GM12878 (cell line): ENCODE measurements around the gene COPZ1. TPM values are rescaled to one million over a fixed set of nuclear protein-coding genes. Genes with fewer than 3 reads are reported as not detected.
A peak's percentile ranks its signal among the peaks of the same experiment; 100 is the strongest.

ENCODE experiments used
- ATAC-seq: fragments of 200-7000 bp; cut with Tn5 transposase; 3 replicates; pipeline ENCODE4 v1.9.1; 2020; ENCODE audit warnings: mild to moderate bottlenecking, moderate library complexity
- BruUV-seq: library from RNA; stranded (reverse); fragments of 400-500 nt; replicated peaks from 2 replicates; lab custom pipeline; 2021; lab: Mats Ljungman, UMichigan
- CTCF ChIA-PET: fragments of 300-600 bp; sonication (Branson Sonifier 250); formaldehyde crosslinking; extraction: SDS; loops from one replicate; lab custom pipeline; 2021; ENCODE audit warnings: inconsistent platforms; lab: Yijun Ruan, JAX
- POLR2A ChIA-PET: fragments of 350-600 bp; formaldehyde crosslinking; extraction: SDS; loops from one replicate; lab custom pipeline; 2021; ENCODE audit warnings: inconsistent platforms; lab: Charles Lee
- RAD21 ChIA-PET: fragments of 300-600 bp; sonication (Branson Sonifier 250); formaldehyde crosslinking; loops from one replicate; lab custom pipeline; 2023; ENCODE audit warnings: antibody characterized with exemption; ENCODE audit not compliant: unreplicated experiment; lab: Charles Lee
- SMC1A ChIA-PET: fragments of 300-600 bp; sonication (Branson Sonifier 250); formaldehyde crosslinking; loops from one replicate; lab custom pipeline; 2023; ENCODE audit not compliant: unreplicated experiment, uncharacterized antibody; lab: Charles Lee
- DNase-seq: peaks from one replicate; pipeline ENCODE4 v3.0.0-alpha.2; 2011; ENCODE audit warnings: low read depth, low spot score
- FAIRE-seq: peaks from 3 replicates; lab custom pipeline; 2011; peaks lifted over from hg19 to GRCh38; lab: Jason Lieb, UNC
- H2AFZ ChIP-seq: 2 replicates; pipeline ENCODE4 v1.6.0; 2011; ENCODE audit warnings: low read depth, low read length, control low read depth; ENCODE audit not compliant: control insufficient read depth
- H3K27ac ChIP-seq: 2 replicates; pipeline ENCODE4 v1.5.1; 2011; ENCODE audit warnings: control low read depth; ENCODE audit not compliant: control insufficient read depth, insufficient read depth
- H3K27me3 ChIP-seq, 2 experiments: replicated peaks in 1 of 2; 2 replicates each; pipeline versions ENCODE4 v1.6.0 to v1.6.1; 2011; ENCODE audit warnings: low read length in 1 of 2; ENCODE audit not compliant: control insufficient read depth in 2 of 2, insufficient read depth in 2 of 2
- H3K36me3 ChIP-seq, 2 experiments: 2 replicates each; pipeline ENCODE4 v1.5.1; 2011; ENCODE audit warnings: low read length in 1 of 2; ENCODE audit not compliant: control insufficient read depth in 2 of 2, insufficient read depth in 2 of 2
- H3K4me1 ChIP-seq: 2 replicates; pipeline ENCODE4 v1.6.1; 2011; ENCODE audit warnings: mild to moderate bottlenecking, low read length, moderate library complexity, mixed read lengths; ENCODE audit not compliant: control insufficient read depth, insufficient read depth
- H3K4me2 ChIP-seq: 2 replicates; pipeline ENCODE4 v1.6.0; 2011; ENCODE audit warnings: control low read depth; ENCODE audit not compliant: control insufficient read depth, insufficient read depth
- H3K4me3 ChIP-seq: fragments of 200-600 bp; sonication (generic); 2 replicates; pipeline ENCODE4 v1.5.1; 2016
- H3K79me2 ChIP-seq: 2 replicates; pipeline ENCODE4 v1.6.0; 2011; ENCODE audit warnings: low read length; ENCODE audit not compliant: control insufficient read depth, insufficient read depth
- H3K9ac ChIP-seq: 2 replicates; pipeline ENCODE4 v1.8.0; 2011; ENCODE audit warnings: low read length, control low read depth, mixed read lengths; ENCODE audit not compliant: control insufficient read depth, insufficient read depth
- H3K9me3 ChIP-seq: replicated peaks from 3 replicates; pipeline ENCODE4 v1.5.1; 2011; ENCODE audit warnings: mild to moderate bottlenecking, low read length; ENCODE audit not compliant: control insufficient read depth, insufficient read depth
- H4K20me1 ChIP-seq: 2 replicates; pipeline ENCODE4 v1.6.0; 2011; ENCODE audit not compliant: control insufficient read depth, insufficient read depth
- ASH2L ChIP-seq: fragments of 300-600, 200-600 bp; sonication (generic); IDR thresholded peaks from 2 replicates; pipeline ENCODE4 v1.6.1; 2017; ENCODE audit warnings: low read depth, mild to moderate bottlenecking, borderline replicate concordance
- CREM ChIP-seq: IDR thresholded peaks from 2 replicates; pipeline ENCODE4 v1.6.1; 2014; ENCODE audit warnings: antibody characterized with exemption, low read depth
- EED ChIP-seq: sonication (generic); IDR thresholded peaks from 2 replicates; pipeline ENCODE4 v1.6.1; 2016; ENCODE audit warnings: antibody characterized with exemption, low read depth
- GABPA ChIP-seq: IDR thresholded peaks from 2 replicates; pipeline ENCODE4 v1.6.1; 2014; ENCODE audit warnings: antibody characterized with exemption, low read depth, mild to moderate bottlenecking, inconsistent platforms
- KLF5 ChIP-seq: fragments of 450-650 bp; IDR thresholded peaks from 2 replicates; pipeline ENCODE4 v1.6.1; 2014; ENCODE audit warnings: mild to moderate bottlenecking; ENCODE audit not compliant: partially characterized antibody
- MXI1 ChIP-seq: fragments of 150-350 bp; IDR thresholded peaks from 2 replicates; pipeline ENCODE4 v1.6.1; 2011; ENCODE audit warnings: low read depth, mild to moderate bottlenecking, inconsistent platforms, low read length, improper control_type of control experiment
- NR2C2 ChIP-seq: IDR thresholded peaks from 2 replicates; pipeline ENCODE4 v1.6.1; 2011; ENCODE audit warnings: borderline replicate concordance, low read depth; ENCODE audit not compliant: control insufficient read depth, insufficient read length
- POLR2AphosphoS2 ChIP-seq: IDR thresholded peaks from 2 replicates; pipeline ENCODE4 v1.6.1; 2011; ENCODE audit warnings: low read depth, mild to moderate bottlenecking, low read length, improper control_type of control experiment, moderate library complexity
- RB1 ChIP-seq: fragments of 450-650 bp; formaldehyde crosslinking; IDR thresholded peaks from 2 replicates; pipeline ENCODE4 v1.6.1; 2017; ENCODE audit warnings: mild to moderate bottlenecking, borderline replicate concordance
- RCOR1 ChIP-seq: conservative IDR thresholded peaks from 2 replicates; pipeline ENCODE4 v1.6.1; 2012; ENCODE audit warnings: low read depth, low read length, improper control_type of control experiment
- RUNX3 ChIP-seq: IDR thresholded peaks from 2 replicates; pipeline ENCODE4 v1.6.1; 2012; ENCODE audit warnings: low read length, inconsistent platforms
- SIN3A ChIP-seq: IDR thresholded peaks from 2 replicates; pipeline ENCODE4 v1.6.1; 2012; ENCODE audit warnings: low read depth, low read length, improper control_type of control experiment
- SP1 ChIP-seq: IDR thresholded peaks from one replicate; pipeline ENCODE4 v1.6.1; 2011; ENCODE audit warnings: low read depth, low read length
- STAT1 ChIP-seq: fragments of 450-650 bp; conservative IDR thresholded peaks from 2 replicates; pipeline ENCODE4 v1.6.1; 2014; ENCODE audit warnings: antibody characterized with exemption, mild to moderate bottlenecking
- TCF3 ChIP-seq: IDR thresholded peaks from 2 replicates; pipeline ENCODE4 v1.6.1; 2012; ENCODE audit warnings: low read depth, mild to moderate bottlenecking, low read length, borderline replicate concordance; ENCODE audit not compliant: insufficient read depth
- ZNF207 ChIP-seq: fragments of 450-650 bp; IDR thresholded peaks from 2 replicates; pipeline ENCODE4 v1.6.1; 2014; ENCODE audit warnings: antibody characterized with exemption, mild to moderate bottlenecking, borderline replicate concordance
- ZNF274 ChIP-seq: IDR thresholded peaks from one replicate; pipeline ENCODE4 v1.8.0; 2011; ENCODE audit not compliant: insufficient read length, insufficient read depth
- ZZZ3 ChIP-seq: IDR thresholded peaks from 2 replicates; pipeline ENCODE4 v1.6.1; 2011; ENCODE audit warnings: low read depth; ENCODE audit not compliant: control insufficient read depth, insufficient read length
- WGBS: methylation state at CpG from one replicate; pipeline ENCODE4 v1.1.6; 2016; ENCODE audit warnings: low lambda C conversion rate; ENCODE audit not compliant: insufficient replicate concordance, insufficient coverage; ENCODE audit errors: missing lambda C conversion rate; 5-methylcytosine and 5-hydroxymethylcytosine counted together
- in situ Hi-C: fragments of 300-500 bp; cut with MboI; formaldehyde crosslinking; loops from 9 replicates; pipeline ENCODE4 v1.14.3; 2018; ENCODE audit warnings: mixed read lengths
- intact Hi-C: fragments of 100-400 bp; cut with micrococcal nuclease; formaldehyde crosslinking; loops from one replicate; pipeline ENCODE4 v1.14.2; 2022; ENCODE audit not compliant: unreplicated experiment
- polyA plus RNA-seq, 11 experiments: library from polyadenylated mRNA; depleted of rRNA in 4 of 11; unstranded in 6 of 11; stranded (reverse) in 5 of 11; fragments of >200 nt; fragmentation: Nextera tagmentation in 4 of 11; fragmentation: Illumina TruSeq in 1 of 11; extraction: Ambion mirVana in 4 of 11; extraction: Trizol in 1 of 11; gene quantifications; 1 replicate in 1 of 11; 2 replicates in 10 of 11; pipeline versions ENCODE4 v1.2.1 to v1.2.3, GENCODE V29; 2011 to 2016; ENCODE audit warnings: inconsistent platforms in 2 of 11, missing spikeins in 2 of 11, low read depth in 1 of 11
- total RNA-seq, 4 experiments: library from RNA; depleted of rRNA in 3 of 4; stranded (reverse); fragments of >200 nt in 3 of 4; fragmentation: Illumina TruSeq in 1 of 4; extraction: Trizol in 1 of 4; gene quantifications; 2 replicates each; pipeline versions ENCODE4 v1.2.1 to v1.2.3, GENCODE V29; 2013 to 2021
- TF ChIP-seq, protein P1 (sequence below): IDR thresholded peaks from 2 replicates; pipeline ENCODE4 v1.6.1; 2012; ENCODE audit warnings: low read depth, low read length, improper control_type of control experiment

The COPZ1 gene
- total and polyA plus RNA-seq, 10 of the 15 experiments (the other 5 are each of a cell fraction or from before 2014, with no cell fraction given), result 112 to 378 (median 184) TPM

DNA sequence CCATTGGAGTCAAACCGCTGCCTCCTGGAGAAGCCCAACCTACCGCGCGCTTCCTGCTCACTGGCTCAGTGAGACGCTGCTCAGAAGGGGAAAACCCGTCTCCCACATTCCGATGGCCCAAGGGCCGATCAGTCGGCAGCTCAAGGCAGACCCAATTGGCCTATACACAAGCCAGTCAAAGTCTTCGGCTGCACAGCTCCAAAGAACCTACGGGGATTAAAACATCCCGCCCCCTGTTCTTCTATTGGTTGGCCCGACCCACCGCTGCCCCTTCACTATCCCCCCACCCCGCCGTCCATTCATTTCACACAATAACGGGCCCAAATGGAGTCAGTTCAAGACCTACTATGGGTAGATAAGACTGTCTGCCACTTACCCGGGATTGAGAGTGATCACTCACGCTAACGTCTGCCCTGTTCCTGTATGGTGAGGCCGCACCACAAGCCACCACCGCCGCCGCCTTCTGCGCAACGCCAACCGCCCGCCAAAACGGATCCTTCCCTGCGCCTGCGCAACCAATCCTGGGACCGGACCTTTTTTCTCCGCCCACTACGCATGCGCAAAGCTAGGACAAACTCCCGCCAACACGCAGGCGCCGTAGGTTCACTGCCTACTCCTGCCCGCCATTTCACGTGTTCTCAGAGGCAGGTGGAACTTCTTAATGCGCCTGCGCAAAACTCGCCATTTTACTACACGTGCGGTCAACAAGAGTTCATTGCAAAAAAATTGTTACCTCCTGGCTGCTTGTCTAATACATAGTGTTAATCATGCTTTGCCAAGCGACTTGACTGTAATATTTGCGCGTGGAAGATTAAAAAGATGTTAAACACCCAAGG, 45.1 kb upstream of the COPZ1 start, which contains the start of gene CBX5 (continued):
- TF ChIP-seq SIN3A (peak; percentile 78), ZNF274 (no peak), MXI1 (peak; percentile 91), RUNX3 (peak; percentile 86), STAT1 (peak; percentile 46; the same call in 1 of the 2 replicates), SP1 (peak; percentile 94), ZNF207 (0 out of 2 replicates have a peak, but pooled peaks have one; percentile 18), ASH2L (no peak), TCF3 (no peak)

DNA sequence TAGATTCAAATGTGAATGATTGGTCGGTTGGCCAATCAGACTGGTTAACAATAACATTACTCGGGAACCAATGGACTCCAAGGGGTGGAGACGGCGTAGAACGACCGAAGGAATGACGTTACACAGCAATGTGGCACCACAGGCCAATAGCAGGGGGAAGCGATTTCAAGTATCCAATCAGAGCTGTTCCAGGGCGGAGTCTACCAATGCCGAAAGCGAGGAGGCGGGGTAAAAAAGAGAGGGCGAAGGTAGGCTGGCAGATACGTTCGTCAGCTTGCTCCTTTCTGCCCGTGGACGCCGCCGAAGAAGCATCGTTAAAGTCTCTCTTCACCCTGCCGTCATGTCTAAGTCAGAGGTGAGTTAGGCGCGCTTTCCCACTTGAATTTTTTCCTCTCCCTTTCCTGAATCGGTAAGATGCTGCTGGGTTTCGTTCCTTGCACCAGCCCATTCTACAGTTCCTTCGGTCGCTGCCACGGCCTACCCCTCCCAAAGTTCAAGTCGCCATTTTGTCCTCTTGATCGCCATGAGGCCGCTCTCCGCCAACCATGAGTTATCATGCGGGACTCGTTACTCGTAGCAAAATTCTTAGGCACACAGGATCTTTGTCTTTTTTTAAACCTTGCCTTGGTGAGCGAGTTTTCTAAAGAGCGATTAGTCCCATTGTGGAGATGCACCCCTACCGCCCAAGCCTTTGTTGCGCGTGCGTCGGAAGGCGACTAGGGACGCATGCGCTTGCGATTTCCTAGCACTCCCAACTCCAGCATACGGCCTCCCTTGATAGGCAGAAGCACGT, 44.3 kb upstream of the COPZ1 start, which contains the start of gene HNRNPA1:
Gene HNRNPA1, plus strand, starts transcription at position 259 of the 793 bp plus-strand sequence. Its CDS starts 82 bp downstream, at position 341.
- in situ Hi-C loops (no loop called here), intact Hi-C loops (loop anchor here (2.0 kb wide), 1 partner anchor 60 kb away; no protein-coding TSS in a partner anchor)
- peak within 1 kb of the TSS; percentile 100 for H3K9ac ChIP-seq
- peak within 1 kb of the TSS; percentile 81 for H3K4me3 ChIP-seq
- H3K4me2 ChIP-seq, result peak within 1 kb of the TSS; percentile 93
- ChIA-PET RAD21 (interaction anchor here (1.0 to 4.2 kb wide), 10 partner anchors 8 to 248 kb away, joined by 3 to 39 read pairs (median 4); partner anchors contain the start of genes COPZ1 and HOXC5), SMC1A (interaction anchor here (0.6 to 3.3 kb wide), 16 partner anchors 8 to 119 kb away, joined by 3 to 32 read pairs (median 4); partner anchors contain the start of gene COPZ1), POLR2A (interaction anchor here (0.6 to 4.4 kb wide), 28 partner anchors 8 to 1651 kb away, joined by 3 to 60 read pairs (median 5); partner anchors contain the start of genes COPZ1, HOXC4, NCKAP1L and ZNF385A), CTCF (interaction anchor here (0.6 to 3.1 kb wide), 17 partner anchors 14 to 958 kb away, joined by 3 to 29 read pairs (median 4); partner anchors contain the start of genes COPZ1 and HOXC5)
- H3K79me2 ChIP-seq, result peaks cover 86% of the 10 kb centered on the region
- peaks cover 17% of the 10 kb centered on the region for H3K4me1 ChIP-seq
- H3K9me3 ChIP-seq, result no peaks in the 10 kb centered on the region
- peak; percentile 90 for ATAC-seq
- no peaks in the 10 kb centered on the region for H3K27me3 ChIP-seq
- no TSS peak for BruUV-seq
- peak; percentile 99 for FAIRE-seq
- H2AFZ ChIP-seq, result peak within 1 kb of the TSS; percentile 97
- peak; percentile 100 for DNase-seq
- peaks cover 4% of the 10 kb centered on the region; the same call in 1 of the 2 replicates for H4K20me1 ChIP-seq
- H3K36me3 ChIP-seq, result peaks cover 10 to 30% of the 10 kb centered on the region in 2 experiments
- under 1% methylated on average over 48 of the region's 48 CpGs for WGBS
- H3K27ac ChIP-seq, result peak within 1 kb of the TSS; percentile 99
- no peak for TF ChIP-seq RCOR1
- TF ChIP-seq EED, result no peak
- peak; percentile 99 for TF ChIP-seq POLR2AphosphoS2
- TF ChIP-seq, protein P1, sequence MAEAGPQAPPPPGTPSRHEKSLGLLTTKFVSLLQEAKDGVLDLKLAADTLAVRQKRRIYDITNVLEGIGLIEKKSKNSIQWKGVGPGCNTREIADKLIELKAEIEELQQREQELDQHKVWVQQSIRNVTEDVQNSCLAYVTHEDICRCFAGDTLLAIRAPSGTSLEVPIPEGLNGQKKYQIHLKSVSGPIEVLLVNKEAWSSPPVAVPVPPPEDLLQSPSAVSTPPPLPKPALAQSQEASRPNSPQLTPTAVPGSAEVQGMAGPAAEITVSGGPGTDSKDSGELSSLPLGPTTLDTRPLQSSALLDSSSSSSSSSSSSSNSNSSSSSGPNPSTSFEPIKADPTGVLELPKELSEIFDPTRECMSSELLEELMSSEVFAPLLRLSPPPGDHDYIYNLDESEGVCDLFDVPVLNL, result 0 out of 2 replicates have a peak, but pooled peaks have one; percentile 36
- no peak for TF ChIP-seq KLF5
- TF ChIP-seq RB1, result peak; percentile 87; the same call in 1 of the 2 replicates
- TF ChIP-seq ZZZ3, result no peak
- no peak for TF ChIP-seq GABPA
- TF ChIP-seq NR2C2, result no peak
- peak; percentile 87 for TF ChIP-seq CREM
